Caco-2 (cell line): ENCODE data around the gene C19orf25. TPM values are rescaled to one million over a fixed set of nuclear protein-coding genes. Genes with fewer than 3 reads are reported as not detected.

Source experiments
- BruUV-seq: library from RNA; stranded (reverse); fragments of 400-500 nt; replicated peaks from 2 replicates; lab custom pipeline; 2021; lab: Mats Ljungman, UMichigan
- CTCF ChIA-PET: fragments of 300-600 bp; sonication (Branson Sonifier 250); formaldehyde crosslinking; loops from one replicate; lab custom pipeline; 2022; ENCODE audit warnings: antibody characterized with exemption; lab: Charles Lee
- POLR2A ChIA-PET: fragments of 300-600 bp; sonication (Branson Sonifier 250); formaldehyde crosslinking; loops from one replicate; lab custom pipeline; 2022; ENCODE audit warnings: antibody characterized with exemption; lab: Charles Lee
- DNase-seq, 2 experiments: peaks; one replicate each; pipeline versions ENCODE4 v3.0.0 to v3.0.0-alpha.2; 2020 to 2022
- H3K27me3 ChIP-seq: replicated peaks from 2 replicates; pipeline ENCODE4 v1.6.0; 2011; ENCODE audit warnings: low read length; ENCODE audit not compliant: control insufficient read depth, insufficient read depth
- H3K36me3 ChIP-seq: 2 replicates; pipeline ENCODE4 v1.5.1; 2011; ENCODE audit warnings: low read length; ENCODE audit not compliant: control insufficient read depth, insufficient read depth
- H3K4me1 ChIP-seq: fragments of 250-450 bp; sonication (Bioruptor Pico); 2 replicates; pipeline ENCODE4 v1.5.1; 2020; ENCODE audit warnings: mild to moderate bottlenecking
- H3K4me3 ChIP-seq: 2 replicates; pipeline ENCODE4 v1.5.1; 2011; ENCODE audit warnings: low read depth, mild to moderate bottlenecking, control low read depth, low read length
- H3K9me3 ChIP-seq: fragments of 250-450 bp; sonication (Bioruptor Pico); 2 replicates; pipeline ENCODE4 v1.5.1; 2020; ENCODE audit warnings: mild to moderate bottlenecking, moderate library complexity
- H3K27ac Mint-ChIP-seq: one replicate; pipeline ENCODE4 v1.8.0; 2022; ENCODE audit warnings: mixed read lengths; ENCODE audit not compliant: unreplicated experiment
- H3K27me3 Mint-ChIP-seq: one replicate; pipeline ENCODE4 v1.8.0; 2022; ENCODE audit warnings: mixed read lengths; ENCODE audit not compliant: insufficient read depth, unreplicated experiment
- H3K36me3 Mint-ChIP-seq: one replicate; pipeline ENCODE4 v1.8.0; 2022; ENCODE audit warnings: mild to moderate bottlenecking, mixed read lengths; ENCODE audit not compliant: insufficient read depth, unreplicated experiment
- H3K4me1 Mint-ChIP-seq: one replicate; pipeline ENCODE4 v1.8.0; 2022; ENCODE audit warnings: low read depth, mixed read lengths; ENCODE audit not compliant: unreplicated experiment
- H3K4me3 Mint-ChIP-seq: one replicate; pipeline ENCODE4 v1.8.0; 2022; ENCODE audit warnings: mild to moderate bottlenecking, moderate library complexity, mixed read lengths; ENCODE audit not compliant: unreplicated experiment
- H3K9me3 Mint-ChIP-seq: one replicate; pipeline ENCODE4 v1.8.0; 2022; ENCODE audit warnings: mixed read lengths; ENCODE audit not compliant: unreplicated experiment
- CTCF ChIP-seq, 2 experiments: fragments of 200-600 bp in 1 of 2; IDR thresholded peaks; 1 replicate in 1 of 2; 2 replicates in 1 of 2; pipeline versions ENCODE4 v1.5.1 to v1.8.0; 2011 to 2022; ENCODE audit warnings: antibody characterized with exemption in 1 of 2, control low read depth in 1 of 2, inconsistent platforms in 1 of 2, low read depth in 1 of 2, low read length in 1 of 2, mild to moderate bottlenecking in 1 of 2, moderate library complexity in 1 of 2; ENCODE audit not compliant: insufficient read depth in 1 of 2, severe bottlenecking in 1 of 2, unreplicated experiment in 1 of 2
- intact Hi-C: fragments of 100-400 bp; cut with micrococcal nuclease; formaldehyde crosslinking; loops from one replicate; pipeline ENCODE4 v1.10.0; 2022; ENCODE audit not compliant: unreplicated experiment
- total RNA-seq: library from RNA; stranded (reverse); gene quantifications from 2 replicates; pipeline ENCODE4 v1.2.3, GENCODE V29; 2022

The C19orf25 gene
- total RNA-seq, 1 experiment from 2014 or later, result 41.9 TPM

GRCh38 chr19:1496714-1497577 lies 17.9 kb upstream of the C19orf25 start:
- CTCF ChIA-PET, result no interaction called here

GRCh38 chr19:1495799-1496713 lies 17.0 kb upstream of the C19orf25 start:
- intact Hi-C loops, result no loop called here
- Histone ChIP-seq H3K4me1 (peaks cover 52% of the 10 kb centered on the region), H3K36me3 (no peaks in the 10 kb centered on the region; the same call in none of the 2 replicates), H3K27me3 (no peaks in the 10 kb centered on the region), H3K9me3 (peaks cover 6% of the 10 kb centered on the region; the same call in 1 of the 2 replicates), H3K4me3 (no peak overlapping the region)
- Mint-ChIP-seq H3K27me3 (no peaks in the 10 kb centered on the region), H3K4me1 (peaks cover 21% of the 10 kb centered on the region), H3K9me3 (no peaks in the 10 kb centered on the region), H3K4me3 (no peak overlapping the region), H3K27ac (no peak overlapping the region), H3K36me3 (peaks cover 25% of the 10 kb centered on the region)
- TF ChIP-seq CTCF (IDR thresholded peaks at IDR 0.05; ENCODE audit: insufficient read depth in 1 of 2, low read depth in 1 of 2, low read length in 1 of 2, severe bottlenecking in 1 of 2, unreplicated experiment in 1 of 2), result no peak
- no peak for DNase-seq
- ChIA-PET CTCF (no interaction called here), POLR2A (no interaction called here)
- no TSS peak for BruUV-seq

More at GRCh38 chr19:1496714-1497577, 17.9 kb upstream of the C19orf25 start:
- no peaks in the 10 kb centered on the region for H3K27me3 ChIP-seq
- peaks cover 6% of the 10 kb centered on the region; the same call in 1 of the 2 replicates for H3K9me3 ChIP-seq
- Mint-ChIP-seq H3K4me3 (no peak overlapping the region), H3K27me3 (no peaks in the 10 kb centered on the region), H3K27ac (peak overlapping the region; percentile 66), H3K36me3 (peaks cover 28% of the 10 kb centered on the region), H3K9me3 (no peaks in the 10 kb centered on the region), H3K4me1 (peaks cover 17% of the 10 kb centered on the region)
- no TSS peak for BruUV-seq
- H3K4me1 ChIP-seq, result peaks cover 54% of the 10 kb centered on the region
- intact Hi-C loops, result no loop called here
- H3K36me3 ChIP-seq, result no peaks in the 10 kb centered on the region; the same call in none of the 2 replicates
- no peak for DNase-seq
- POLR2A ChIA-PET, result no interaction called here
- no peak overlapping the region for H3K4me3 ChIP-seq
- TF ChIP-seq CTCF (IDR thresholded peaks at IDR 0.05; ENCODE audit: insufficient read depth in 1 of 2, low read depth in 1 of 2, low read length in 1 of 2, severe bottlenecking in 1 of 2, unreplicated experiment in 1 of 2), result no peak
